Breast epithelium (tissue), 3 donors: ENCODE data around the gene VSTM2B.

Source experiments
- CTCF ChIP-seq, 3 donors: fragments of 450-650 bp; IDR thresholded peaks; one replicate each; pipeline ENCODE4 v1.5.1; 2016 to 2017; ENCODE audit warnings: antibody characterized with exemption in 3 of 3, mild to moderate bottlenecking in 3 of 3, moderate library complexity in 3 of 3
- POLR2A ChIP-seq: fragments of 450-650 bp; IDR thresholded peaks from one replicate; pipeline ENCODE4 v1.6.1; 2016; ENCODE audit warnings: antibody characterized with exemption, mild to moderate bottlenecking, moderate library complexity
- POLR2AphosphoS5 ChIP-seq, 3 donors: sonication (generic); formaldehyde crosslinking; IDR thresholded peaks; one replicate each; pipeline ENCODE4 v1.6.1; 2017; ENCODE audit warnings: antibody characterized with exemption in 3 of 3

GRCh38 chr19:29598496-29598895 lies 72.7 kb downstream of the VSTM2B start:
- TF ChIP-seq CTCF (IDR thresholded peaks at IDR 0.05) (no peak), POLR2AphosphoS5 (IDR thresholded peaks at IDR 0.05) (no peak), POLR2A (no peak)
